Spleen (tissue), 7 donors: Measurements from ENCODE around the gene IARS1.

ENCODE experiments used
- POLR2A ChIP-seq, 3 donors: fragments of 450-650 bp; IDR thresholded peaks; one replicate each; pipeline ENCODE4 v1.5.1; 2017; ENCODE audit warnings: antibody characterized with exemption in 3 of 3, mild to moderate bottlenecking in 1 of 3
- POLR2AphosphoS5 ChIP-seq, 3 donors: sonication (generic); formaldehyde crosslinking; IDR thresholded peaks; one replicate each; pipeline ENCODE4 v1.5.1; 2017; ENCODE audit warnings: antibody characterized with exemption in 3 of 3
- TF ChIP-seq, protein P1 (sequence below), 11 experiments: fragments of 200-600 bp in 7 of 11; fragments of 450-650 bp in 4 of 11; sonication (generic) in 4 of 11; IDR thresholded peaks in 8 of 11; conservative IDR thresholded peaks in 3 of 11; 1 replicate in 7 of 11; 2 replicates in 4 of 11; pipeline versions ENCODE4 v1.4.0 to v1.8.0; 2016 to 2021; ENCODE audit warnings: antibody characterized with exemption in 11 of 11, inconsistent platforms in 4 of 11, mild to moderate bottlenecking in 1 of 11
- donor health status: DM: no; HTN: no; CAD: no; lungs with moderate emphysema.
- donor health status: DM: no; HTN: no; CAD: no.
- donor health status: DM: no; HTN: no; CAD: no.

DNA sequence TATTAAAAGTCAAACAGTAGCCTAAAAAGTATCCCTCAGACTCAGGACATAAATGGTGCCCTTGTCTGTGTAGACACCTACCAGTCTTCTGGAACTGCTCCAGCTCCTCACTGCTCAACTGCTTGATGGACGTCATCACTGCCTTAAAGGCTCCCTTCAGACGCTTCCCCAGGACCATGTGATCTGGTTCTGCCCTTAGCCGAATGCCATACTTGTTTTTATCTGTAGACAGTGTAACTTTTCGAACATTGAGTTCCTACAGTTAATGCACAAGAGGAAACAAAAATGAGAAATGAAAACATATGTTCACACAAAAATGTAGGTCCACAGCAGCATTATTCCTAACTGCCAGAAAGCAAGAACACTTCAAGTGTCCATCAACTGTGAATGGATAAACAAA lies 46.2 kb downstream of the IARS1 start:
- TF ChIP-seq, protein P1, sequence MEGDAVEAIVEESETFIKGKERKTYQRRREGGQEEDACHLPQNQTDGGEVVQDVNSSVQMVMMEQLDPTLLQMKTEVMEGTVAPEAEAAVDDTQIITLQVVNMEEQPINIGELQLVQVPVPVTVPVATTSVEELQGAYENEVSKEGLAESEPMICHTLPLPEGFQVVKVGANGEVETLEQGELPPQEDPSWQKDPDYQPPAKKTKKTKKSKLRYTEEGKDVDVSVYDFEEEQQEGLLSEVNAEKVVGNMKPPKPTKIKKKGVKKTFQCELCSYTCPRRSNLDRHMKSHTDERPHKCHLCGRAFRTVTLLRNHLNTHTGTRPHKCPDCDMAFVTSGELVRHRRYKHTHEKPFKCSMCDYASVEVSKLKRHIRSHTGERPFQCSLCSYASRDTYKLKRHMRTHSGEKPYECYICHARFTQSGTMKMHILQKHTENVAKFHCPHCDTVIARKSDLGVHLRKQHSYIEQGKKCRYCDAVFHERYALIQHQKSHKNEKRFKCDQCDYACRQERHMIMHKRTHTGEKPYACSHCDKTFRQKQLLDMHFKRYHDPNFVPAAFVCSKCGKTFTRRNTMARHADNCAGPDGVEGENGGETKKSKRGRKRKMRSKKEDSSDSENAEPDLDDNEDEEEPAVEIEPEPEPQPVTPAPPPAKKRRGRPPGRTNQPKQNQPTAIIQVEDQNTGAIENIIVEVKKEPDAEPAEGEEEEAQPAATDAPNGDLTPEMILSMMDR (IDR thresholded peaks at IDR 0.05 in 8 of 11, conservative IDR thresholded peaks at IDR 0.05 in 3 of 11): no peak
- TF ChIP-seq POLR2A (IDR thresholded peaks at IDR 0.05): no peak
- TF ChIP-seq POLR2AphosphoS5 (IDR thresholded peaks at IDR 0.05): peak in 1 of 3 donors; percentile 36
